ENCODE measurements around the gene INIP. TPM values are rescaled to one million over a fixed set of nuclear protein-coding genes. Genes with fewer than 3 reads are reported as not detected.

The INIP gene
- total RNA-seq, 2 experiments from 2014 or later, result 7.8 to 9.1 TPM

DNA sequence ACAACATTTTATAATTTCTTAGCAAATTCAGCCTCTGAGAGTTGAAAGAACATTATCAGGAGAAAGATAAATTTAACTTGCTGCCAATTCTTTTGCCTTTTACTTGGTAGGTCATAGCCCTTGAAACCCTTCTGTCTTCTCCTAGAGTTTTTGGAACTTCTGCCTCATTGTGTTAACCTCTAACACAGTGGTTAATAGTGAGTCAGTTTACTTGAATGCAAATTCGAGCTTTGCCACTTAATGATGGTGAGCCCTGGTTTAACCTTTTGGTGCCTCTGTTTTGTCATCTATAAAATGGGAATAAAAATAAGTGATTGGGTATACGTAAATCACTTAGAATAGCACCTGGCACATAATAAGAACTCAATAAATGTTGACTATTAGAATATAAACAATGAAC lies 1.8 kb upstream of the INIP start:
- TF ChIP-seq, protein P1, sequence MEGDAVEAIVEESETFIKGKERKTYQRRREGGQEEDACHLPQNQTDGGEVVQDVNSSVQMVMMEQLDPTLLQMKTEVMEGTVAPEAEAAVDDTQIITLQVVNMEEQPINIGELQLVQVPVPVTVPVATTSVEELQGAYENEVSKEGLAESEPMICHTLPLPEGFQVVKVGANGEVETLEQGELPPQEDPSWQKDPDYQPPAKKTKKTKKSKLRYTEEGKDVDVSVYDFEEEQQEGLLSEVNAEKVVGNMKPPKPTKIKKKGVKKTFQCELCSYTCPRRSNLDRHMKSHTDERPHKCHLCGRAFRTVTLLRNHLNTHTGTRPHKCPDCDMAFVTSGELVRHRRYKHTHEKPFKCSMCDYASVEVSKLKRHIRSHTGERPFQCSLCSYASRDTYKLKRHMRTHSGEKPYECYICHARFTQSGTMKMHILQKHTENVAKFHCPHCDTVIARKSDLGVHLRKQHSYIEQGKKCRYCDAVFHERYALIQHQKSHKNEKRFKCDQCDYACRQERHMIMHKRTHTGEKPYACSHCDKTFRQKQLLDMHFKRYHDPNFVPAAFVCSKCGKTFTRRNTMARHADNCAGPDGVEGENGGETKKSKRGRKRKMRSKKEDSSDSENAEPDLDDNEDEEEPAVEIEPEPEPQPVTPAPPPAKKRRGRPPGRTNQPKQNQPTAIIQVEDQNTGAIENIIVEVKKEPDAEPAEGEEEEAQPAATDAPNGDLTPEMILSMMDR (IDR thresholded peaks at IDR 0.05), result no peak
- no peak overlapping the region for H3K27ac ChIP-seq (ENCODE audit: low read depth in 1 of 2, low read length in 2 of 2)
- intact Hi-C loops (cut with DNase I, micrococcal nuclease), result loop anchor here (2.0 to 10.0 kb wide), 7 partner anchors 27 to 1192 kb away; partner anchors contain the start of genes DNAJC25 (in 1 of the 2), KIAA1958 (in 1 of the 2), ZFP37 (in 1 of the 2) and ZNF483 (in 1 of the 2)

DNA sequence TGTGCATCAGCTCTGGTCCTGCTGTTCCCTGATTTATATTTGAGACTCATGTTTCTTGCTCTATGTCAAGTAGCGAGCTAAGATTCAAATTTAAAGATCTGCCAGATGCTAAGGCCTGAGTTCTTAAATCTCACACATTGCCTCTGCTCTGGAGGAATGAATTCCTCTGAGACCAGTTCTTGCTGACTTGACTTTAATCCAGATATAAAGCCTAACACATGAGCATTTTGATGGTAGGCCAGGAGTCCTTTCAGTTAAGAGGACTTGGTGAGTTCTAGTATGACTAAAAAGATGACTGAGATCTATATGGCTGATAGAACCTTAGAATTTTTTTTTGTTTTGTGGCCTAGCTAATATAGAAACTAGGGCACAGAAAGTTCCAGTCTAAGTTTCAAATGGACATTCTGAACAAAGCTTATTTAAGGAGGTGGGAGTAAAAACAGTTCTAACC lies 1.3 kb upstream of the INIP start:
- Mint-ChIP-seq H3K27me3 (no peaks in the 10 kb centered on the region), H3K27ac (peak overlapping the region; percentile 99), H3K9me3 (no peaks in the 10 kb centered on the region), H3K36me3 (ENCODE audit: low read depth) (peaks cover 18% of the 10 kb centered on the region), H3K4me3 (peak overlapping the region; percentile 56), H3K4me1 (ENCODE audit: low read depth) (peaks cover 22% of the 10 kb centered on the region)
- H3K36me3 ChIP-seq (ENCODE audit: insufficient read depth, low read length), result peaks cover 5% of the 10 kb centered on the region
- no peaks in the 10 kb centered on the region for H3K27me3 ChIP-seq (ENCODE audit: control insufficient read depth in 1 of 2, insufficient read depth in 2 of 2, low read length in 2 of 2)
- ChIA-PET CTCF (interaction anchor here (0.9 to 2.7 kb wide), 3 partner anchors 30 to 74 kb away, joined by 3 to 16 read pairs (median 5); partner anchors contain the start of gene SNX30), POLR2A (interaction anchor here (1.7 to 3.8 kb wide), 3 partner anchors 24 to 74 kb away, joined by 6 to 37 read pairs (median 8); partner anchors contain the start of gene SNX30)
- intact Hi-C loops (cut with DNase I, micrococcal nuclease), result loop anchor here (5.0 kb wide), 5 partner anchors 73 to 1192 kb away; partner anchors contain the start of genes DNAJC25 (in 1 of the 2), KIAA1958 (in 1 of the 2) and ZNF483 (in 1 of the 2)
- peaks cover 15% of the 10 kb centered on the region for H3K4me1 ChIP-seq (ENCODE audit: insufficient read depth, low read length)
- DNase-seq (no peak), ATAC-seq (ENCODE audit: poor library complexity) (no peak)
- H3K4me3 ChIP-seq (ENCODE audit: low read length), result no peak overlapping the region
- no peak overlapping the region for H3K27ac ChIP-seq (ENCODE audit: low read depth in 1 of 2, low read length in 2 of 2)
- TF ChIP-seq, protein P1 (IDR thresholded peaks at IDR 0.05), result no peak
- H3K9me3 ChIP-seq (ENCODE audit: control insufficient read depth in 1 of 2, insufficient read depth in 1 of 2, low read length in 2 of 2), result no peaks in the 10 kb centered on the region

More for the DNA sequence above, 1.8 kb upstream of the INIP start:
- H3K4me3 ChIP-seq (ENCODE audit: low read length), result no peak overlapping the region
- ATAC-seq (ENCODE audit: poor library complexity) (no peak), DNase-seq (no peak)
- H3K4me1 Mint-ChIP-seq (ENCODE audit: low read depth), result peaks cover 20% of the 10 kb centered on the region
- ChIA-PET POLR2A (interaction anchor here (3.8 kb wide), 1 partner anchor 30 kb away, joined by 37 read pairs; the partner anchor contains the start of gene SNX30), CTCF (interaction anchor here (1.0 to 2.7 kb wide), 2 partner anchors 31 to 73 kb away, joined by 3 to 16 read pairs; partner anchors contain the start of gene SNX30)
- H3K27ac Mint-ChIP-seq, result no peak overlapping the region
- peaks cover 14% of the 10 kb centered on the region for H3K36me3 Mint-ChIP-seq (ENCODE audit: low read depth)
- no peaks in the 10 kb centered on the region for H3K27me3 Mint-ChIP-seq
- H3K27me3 ChIP-seq (ENCODE audit: control insufficient read depth in 1 of 2, insufficient read depth in 2 of 2, low read length in 2 of 2), result no peaks in the 10 kb centered on the region
- H3K4me3 Mint-ChIP-seq, result no peak overlapping the region
- no peaks in the 10 kb centered on the region for H3K9me3 Mint-ChIP-seq
- H3K36me3 ChIP-seq (ENCODE audit: insufficient read depth, low read length), result peaks cover 4% of the 10 kb centered on the region
- peaks cover 15% of the 10 kb centered on the region for H3K4me1 ChIP-seq (ENCODE audit: insufficient read depth, low read length)
- H3K9me3 ChIP-seq (ENCODE audit: control insufficient read depth in 1 of 2, insufficient read depth in 1 of 2, low read length in 2 of 2), result no peaks in the 10 kb centered on the region

DNA sequence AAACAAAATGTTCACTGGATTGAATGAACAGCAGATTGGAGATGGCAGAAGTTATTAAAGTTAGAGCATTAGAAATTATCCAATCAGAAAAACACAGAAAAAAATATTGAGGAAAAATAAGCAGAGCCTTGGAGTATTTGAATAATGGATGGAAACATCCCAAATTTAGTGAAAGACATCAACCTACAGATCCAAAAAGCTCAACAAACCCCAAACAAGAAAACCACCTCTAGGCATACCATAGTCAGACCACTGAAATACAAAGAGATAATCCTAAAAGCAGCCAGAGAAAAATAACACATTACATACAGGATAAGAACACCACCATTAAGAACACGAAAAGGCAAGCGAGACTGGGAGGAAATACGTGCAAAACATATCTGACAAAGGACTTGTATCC lies 5.2 kb downstream of the INIP start:
- peaks cover 61% of the 10 kb centered on the region for H3K4me1 Mint-ChIP-seq (ENCODE audit: low read depth)
- no peaks in the 10 kb centered on the region for H3K9me3 Mint-ChIP-seq
- ChIA-PET POLR2A (no interaction called here), CTCF (no interaction called here)
- no peaks in the 10 kb centered on the region for H3K27me3 Mint-ChIP-seq
- peaks cover 10% of the 10 kb centered on the region for H3K4me1 ChIP-seq (ENCODE audit: insufficient read depth, low read length)
- peaks cover 73% of the 10 kb centered on the region for H3K36me3 Mint-ChIP-seq (ENCODE audit: low read depth)
- no peak for DNase-seq
- ATAC-seq (ENCODE audit: poor library complexity), result no peak
- no peak overlapping the region for H3K4me3 Mint-ChIP-seq
- no peak overlapping the region for H3K27ac ChIP-seq (ENCODE audit: low read depth in 1 of 2, low read length in 2 of 2)
- no peak overlapping the region for H3K27ac Mint-ChIP-seq
- TF ChIP-seq, protein P1 (IDR thresholded peaks at IDR 0.05), result no peak
- no peaks in the 10 kb centered on the region for H3K27me3 ChIP-seq (ENCODE audit: control insufficient read depth in 1 of 2, insufficient read depth in 2 of 2, low read length in 2 of 2)
- no peak overlapping the region for H3K4me3 ChIP-seq (ENCODE audit: low read length)
- intact Hi-C loops (cut with DNase I, micrococcal nuclease), result no loop called here
- H3K36me3 ChIP-seq (ENCODE audit: insufficient read depth, low read length), result peaks cover 29% of the 10 kb centered on the region
- no peaks in the 10 kb centered on the region for H3K9me3 ChIP-seq (ENCODE audit: control insufficient read depth in 1 of 2, insufficient read depth in 1 of 2, low read length in 2 of 2)

Measured in CD4-positive, alpha-beta T cell (primary cell).